Peyer's patch (tissue), 4 donors: ENCODE results near the gene ATP6V1G1.

Experiments used
- CTCF ChIP-seq, 6 experiments: fragments of 450-650 bp in 4 of 6; fragments of 200-600 bp in 2 of 6; sonication (generic) in 1 of 6; IDR thresholded peaks; one replicate each; pipeline ENCODE4 v1.5.1; 2017 to 2019; ENCODE audit warnings: antibody characterized with exemption in 6 of 6, mild to moderate bottlenecking in 3 of 6, moderate library complexity in 1 of 6
- POLR2A ChIP-seq, 2 donors: fragments of 450-650 bp; IDR thresholded peaks; one replicate each; pipeline ENCODE4 v1.5.1; 2017; ENCODE audit warnings: antibody characterized with exemption in 2 of 2, mild to moderate bottlenecking in 2 of 2, moderate library complexity in 2 of 2

- TF ChIP-seq CTCF (IDR thresholded peaks at IDR 0.05) (no peak), POLR2A (IDR thresholded peaks at IDR 0.05) (no peak)
Measured at GRCh38 chr9:114604989-114605388, 17.4 kb downstream of the ATP6V1G1 start.
